ENCODE measurements around the gene FNIP1.

DNA sequence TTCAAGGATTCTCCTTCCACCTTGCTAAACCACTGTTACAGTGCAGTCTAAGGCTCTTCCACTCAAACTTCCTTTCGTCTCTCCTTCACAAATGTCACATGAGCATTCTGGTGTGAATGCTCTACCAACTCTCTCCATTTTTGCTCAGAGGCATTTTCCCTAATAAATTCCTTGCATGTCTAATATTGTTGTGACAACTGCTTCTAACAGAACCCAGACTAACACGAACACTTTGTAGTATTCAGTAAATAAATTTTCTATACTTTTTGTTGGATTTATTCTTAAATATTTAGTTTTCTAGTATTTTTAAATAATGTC is 185.8 kb downstream of the FNIP1 start:
- TF ChIP-seq, protein P1, sequence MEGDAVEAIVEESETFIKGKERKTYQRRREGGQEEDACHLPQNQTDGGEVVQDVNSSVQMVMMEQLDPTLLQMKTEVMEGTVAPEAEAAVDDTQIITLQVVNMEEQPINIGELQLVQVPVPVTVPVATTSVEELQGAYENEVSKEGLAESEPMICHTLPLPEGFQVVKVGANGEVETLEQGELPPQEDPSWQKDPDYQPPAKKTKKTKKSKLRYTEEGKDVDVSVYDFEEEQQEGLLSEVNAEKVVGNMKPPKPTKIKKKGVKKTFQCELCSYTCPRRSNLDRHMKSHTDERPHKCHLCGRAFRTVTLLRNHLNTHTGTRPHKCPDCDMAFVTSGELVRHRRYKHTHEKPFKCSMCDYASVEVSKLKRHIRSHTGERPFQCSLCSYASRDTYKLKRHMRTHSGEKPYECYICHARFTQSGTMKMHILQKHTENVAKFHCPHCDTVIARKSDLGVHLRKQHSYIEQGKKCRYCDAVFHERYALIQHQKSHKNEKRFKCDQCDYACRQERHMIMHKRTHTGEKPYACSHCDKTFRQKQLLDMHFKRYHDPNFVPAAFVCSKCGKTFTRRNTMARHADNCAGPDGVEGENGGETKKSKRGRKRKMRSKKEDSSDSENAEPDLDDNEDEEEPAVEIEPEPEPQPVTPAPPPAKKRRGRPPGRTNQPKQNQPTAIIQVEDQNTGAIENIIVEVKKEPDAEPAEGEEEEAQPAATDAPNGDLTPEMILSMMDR (CRISPR knock-in tag; IDR thresholded peaks at IDR 0.05), result no peak
- no peak for TF ChIP-seq SETDB1 (CRISPR knock-in tag; IDR thresholded peaks at IDR 0.05; ENCODE audit: borderline replicate concordance)
- TF ChIP-seq XBP1 (CRISPR knock-in tag; IDR thresholded peaks at IDR 0.05), result no peak

Data from HepG2 (cell line).